HAP-1 (cell line): ENCODE measurements around the gene GPC3.

ENCODE experiments used
- DNase-seq, 2 experiments: peaks; one replicate each; pipeline ENCODE4 v3.0.0-alpha.2; 2016 to 2020; ENCODE audit warnings: low spot score in 2 of 2
- H3K27me3 ChIP-seq: fragments of 250-450 bp; sonication (Bioruptor Pico); 2 replicates; pipeline ENCODE4 v1.5.1; 2020; ENCODE audit warnings: low read depth, mild to moderate bottlenecking, moderate library complexity
- H3K36me3 ChIP-seq: fragments of 250-450 bp; sonication (Bioruptor Pico); replicated peaks from 2 replicates; pipeline ENCODE4 v1.5.1; 2020; ENCODE audit warnings: mild to moderate bottlenecking
- H3K4me1 ChIP-seq: fragments of 250-450 bp; sonication (Bioruptor Pico); 2 replicates; pipeline ENCODE4 v1.5.1; 2020; ENCODE audit warnings: mild to moderate bottlenecking
- H3K4me3 ChIP-seq: fragments of 250-450 bp; sonication (Bioruptor Pico); 2 replicates; pipeline ENCODE4 v1.5.1; 2020; ENCODE audit warnings: mild to moderate bottlenecking, moderate library complexity
- H3K9me3 ChIP-seq: fragments of 250-450 bp; sonication (Bioruptor Pico); 2 replicates; pipeline ENCODE4 v1.5.1; 2020; ENCODE audit warnings: mild to moderate bottlenecking, moderate library complexity
- in situ Hi-C: fragments of 300-500 bp; cut with MboI; formaldehyde crosslinking; loops from 3 replicates; pipeline ENCODE4 v1.14.3; 2020; ENCODE audit warnings: low sequenced_read_pairs, inconsistent platforms, mixed read lengths

The GPC3 gene

DNA sequence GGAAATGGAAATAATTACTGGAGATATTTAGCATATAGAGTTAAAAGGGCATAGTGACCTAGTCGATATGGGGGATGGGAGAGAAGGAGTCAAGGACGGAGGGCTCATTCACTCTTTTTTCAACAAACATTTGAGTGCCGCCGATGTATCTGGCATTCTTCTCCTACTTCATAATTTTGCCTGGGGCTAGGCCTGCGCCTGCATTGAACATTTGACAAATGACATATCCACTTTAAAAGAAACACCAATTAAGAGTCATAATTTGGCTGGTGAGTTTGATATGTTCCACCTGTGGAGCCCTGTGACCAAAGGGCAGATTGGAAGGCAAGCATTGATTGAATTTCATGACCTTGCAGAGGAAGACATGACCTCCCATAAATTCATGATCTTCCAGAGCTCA, 2.6 kb upstream of the GPC3 start:
- in situ Hi-C loops, result no loop called here

DNA sequence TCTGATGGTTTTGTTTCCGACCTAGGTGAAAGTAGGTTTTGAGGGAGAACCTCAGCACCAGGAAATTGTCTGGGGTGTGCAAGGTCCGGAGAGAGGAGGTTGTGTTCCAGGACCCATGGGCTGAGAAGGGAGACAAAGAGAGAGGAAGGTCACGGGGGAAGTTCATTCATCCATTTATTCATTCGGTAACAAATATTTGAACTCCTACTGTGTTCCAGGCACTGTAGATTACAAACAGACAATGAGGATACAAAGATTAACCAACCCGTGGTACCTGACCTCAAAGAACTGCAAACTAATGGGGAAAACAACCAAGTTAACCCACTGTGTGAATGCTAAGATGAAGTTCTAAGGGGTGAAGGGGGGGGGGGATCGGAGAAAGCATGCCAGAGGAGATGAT, 1.8 kb upstream of the GPC3 start:
- in situ Hi-C loops, result no loop called here
- H3K27me3 ChIP-seq, result no peaks in the 10 kb centered on the region
- 0 out of 2 replicates have a peak, but pooled peaks cover 4% of the 10 kb centered on the region for H3K36me3 ChIP-seq
- no peak overlapping the region for H3K4me3 ChIP-seq
- peaks cover 66% of the 10 kb centered on the region for H3K4me1 ChIP-seq
- no peaks in the 10 kb centered on the region for H3K9me3 ChIP-seq
- DNase-seq, result peak in 1 of 2 experiments; percentile 5

More for the DNA sequence above, 2.6 kb upstream of the GPC3 start:
- H3K4me1 ChIP-seq, result peaks cover 66% of the 10 kb centered on the region
- H3K9me3 ChIP-seq, result no peaks in the 10 kb centered on the region
- H3K27me3 ChIP-seq, result no peaks in the 10 kb centered on the region
- H3K4me3 ChIP-seq, result no peak overlapping the region
- H3K36me3 ChIP-seq, result 0 out of 2 replicates have a peak, but pooled peaks cover 4% of the 10 kb centered on the region
- peak; percentile 10 to 58 for DNase-seq

DNA sequence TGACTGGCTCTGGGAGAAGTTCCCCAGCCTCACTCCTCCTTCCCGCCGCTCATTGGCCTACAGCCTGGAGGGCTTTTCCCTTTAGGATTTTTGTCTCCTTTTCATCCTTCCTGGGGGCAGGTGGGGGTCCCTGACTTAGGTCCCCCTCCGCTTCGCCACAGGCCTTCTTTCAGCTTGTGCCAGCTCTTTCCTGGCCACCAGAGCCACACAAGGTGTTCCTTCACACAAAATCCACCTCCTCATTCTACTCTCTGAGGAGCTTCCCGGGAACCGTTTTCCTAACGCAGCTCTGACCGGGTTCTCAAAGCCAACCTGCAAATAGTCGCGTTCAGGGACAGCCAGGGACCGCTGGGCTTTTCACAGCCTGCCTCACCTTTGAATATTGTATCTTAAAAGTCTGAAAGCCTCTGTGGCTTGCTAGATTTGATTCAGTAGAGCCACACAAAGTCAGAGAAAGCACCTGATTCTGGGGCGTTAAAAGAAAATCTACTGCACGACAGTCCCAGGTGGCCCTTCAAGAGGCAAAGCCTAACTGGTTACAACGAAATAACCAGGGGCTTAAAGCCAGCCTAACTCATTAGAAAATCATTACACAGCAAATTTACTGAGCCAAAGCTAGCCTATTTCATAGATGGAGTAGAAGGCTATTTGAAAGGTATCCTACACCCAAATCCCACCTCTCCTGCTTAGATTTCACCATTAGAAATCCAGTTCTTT, 731 bp upstream of the GPC3 start:
- H3K36me3 ChIP-seq, result peaks cover 8% of the 10 kb centered on the region; the same call in 1 of the 2 replicates
- DNase-seq, result peak; percentile 46 to 89
- peaks cover 76% of the 10 kb centered on the region for H3K4me1 ChIP-seq
- H3K9me3 ChIP-seq, result no peaks in the 10 kb centered on the region
- H3K27me3 ChIP-seq, result no peaks in the 10 kb centered on the region
- in situ Hi-C loops, result no loop called here
- peak overlapping the region; percentile 50 for H3K4me3 ChIP-seq

DNA sequence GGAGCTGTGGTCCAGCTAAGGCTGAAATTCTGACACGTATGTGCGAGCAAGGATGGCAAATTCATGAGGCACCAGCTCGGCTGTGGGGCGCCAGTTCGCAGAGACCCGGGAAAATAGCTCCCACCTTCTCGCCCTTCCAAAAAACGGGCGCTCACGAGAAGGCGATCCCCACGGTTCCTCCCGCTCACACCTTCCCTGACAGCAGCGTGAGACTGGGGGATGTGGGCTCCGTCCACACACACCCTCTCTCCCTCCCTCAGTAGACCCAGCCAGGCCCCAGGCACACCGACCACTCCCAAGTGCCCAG, 584 bp downstream of the GPC3 start:
- no peaks in the 10 kb centered on the region for H3K9me3 ChIP-seq
- peaks cover 76% of the 10 kb centered on the region for H3K4me1 ChIP-seq
- H3K27me3 ChIP-seq, result no peaks in the 10 kb centered on the region
- peak overlapping the region; percentile 50 for H3K4me3 ChIP-seq
- in situ Hi-C loops, result no loop called here
- DNase-seq, result peak in 1 of 2 experiments; percentile 2
- peaks cover 8% of the 10 kb centered on the region; the same call in 1 of the 2 replicates for H3K36me3 ChIP-seq

DNA sequence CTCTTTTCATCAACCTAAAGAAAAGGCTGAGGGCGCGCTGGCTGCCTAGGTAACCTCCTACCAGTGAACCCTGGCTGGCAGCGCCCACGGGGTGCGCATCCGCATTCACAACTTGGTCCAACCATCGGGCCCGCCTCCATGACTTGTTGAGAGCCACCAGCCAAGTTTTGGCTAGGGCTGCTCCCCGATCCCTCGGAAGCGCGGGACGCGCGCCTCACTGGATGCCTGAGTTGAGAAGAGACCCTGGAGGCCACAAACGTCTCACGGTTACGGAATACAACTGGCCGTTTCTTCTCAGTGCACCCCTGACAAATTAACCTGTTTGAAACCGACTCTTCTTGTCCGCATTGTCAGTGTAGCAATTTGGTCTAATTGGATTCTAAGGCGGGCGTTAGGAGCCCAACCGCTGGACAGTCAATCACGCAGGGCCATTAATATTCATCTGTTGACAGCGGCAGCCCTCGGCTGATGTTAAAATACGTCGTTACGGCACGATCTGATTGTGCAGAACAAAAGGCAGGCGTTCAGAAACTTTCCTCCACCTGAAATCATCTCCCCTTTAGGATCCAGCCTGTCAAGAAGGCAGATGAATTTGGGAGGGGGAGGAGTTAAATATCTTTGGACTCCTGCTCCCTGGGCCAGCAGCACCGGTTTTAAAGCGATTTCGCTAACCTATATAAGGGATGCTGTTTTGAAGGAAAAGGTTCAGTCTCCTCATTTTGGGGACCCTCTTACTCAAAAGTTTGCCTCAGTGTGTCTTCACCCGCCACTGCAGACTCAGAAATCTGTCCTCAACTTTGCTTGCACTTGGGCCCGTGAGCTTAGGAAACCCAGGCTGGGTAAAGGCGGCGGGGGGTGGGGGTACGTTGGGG, 1.2 kb downstream of the GPC3 start:
- H3K27me3 ChIP-seq, result no peaks in the 10 kb centered on the region
- peak overlapping the region; percentile 50 for H3K4me3 ChIP-seq
- in situ Hi-C loops, result no loop called here
- peaks cover 8% of the 10 kb centered on the region; the same call in 1 of the 2 replicates for H3K36me3 ChIP-seq
- H3K4me1 ChIP-seq, result peaks cover 76% of the 10 kb centered on the region
- H3K9me3 ChIP-seq, result no peaks in the 10 kb centered on the region
- DNase-seq, result peak; percentile 35 to 60

DNA sequence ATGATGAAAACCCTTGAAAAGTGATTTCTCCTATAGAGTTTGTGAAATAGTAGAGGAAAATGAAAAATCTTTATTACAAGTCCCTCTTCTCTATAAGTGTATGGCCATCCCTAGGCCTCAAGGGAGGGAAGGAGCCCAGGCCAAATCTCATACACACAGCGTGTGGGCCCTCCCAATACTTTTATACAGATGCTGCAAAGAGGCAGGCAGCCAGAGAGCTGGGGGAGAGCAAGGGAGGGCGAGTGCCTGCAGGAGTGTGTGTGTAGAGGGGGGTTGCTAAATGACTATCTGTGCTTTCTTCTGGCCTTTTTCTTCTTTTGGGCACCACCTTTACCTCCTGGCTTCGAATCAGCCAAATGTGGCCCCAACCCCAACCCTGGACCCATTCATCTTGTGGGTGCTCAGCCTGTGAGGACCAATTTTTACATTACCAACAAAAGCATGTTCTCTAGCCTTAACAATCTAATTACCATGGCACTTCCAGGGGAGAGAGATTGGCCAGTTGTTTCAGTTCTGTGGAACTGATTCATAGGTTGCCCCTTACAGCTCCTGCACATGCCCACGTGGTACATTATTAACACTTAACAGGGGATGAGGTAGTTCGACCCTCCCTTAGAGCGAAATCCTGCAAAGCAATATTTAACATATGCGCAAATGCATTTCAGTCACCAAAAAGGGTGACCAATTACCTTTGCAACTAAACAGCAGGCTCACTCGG, 2.0 kb downstream of the GPC3 start:
- peak; percentile 11 to 46 for DNase-seq
- in situ Hi-C loops, result no loop called here
- Histone ChIP-seq H3K36me3 (peaks cover 8% of the 10 kb centered on the region; the same call in 1 of the 2 replicates), H3K27me3 (no peaks in the 10 kb centered on the region), H3K4me3 (peak overlapping the region; percentile 50), H3K9me3 (no peaks in the 10 kb centered on the region), H3K4me1 (peaks cover 75% of the 10 kb centered on the region)

DNA sequence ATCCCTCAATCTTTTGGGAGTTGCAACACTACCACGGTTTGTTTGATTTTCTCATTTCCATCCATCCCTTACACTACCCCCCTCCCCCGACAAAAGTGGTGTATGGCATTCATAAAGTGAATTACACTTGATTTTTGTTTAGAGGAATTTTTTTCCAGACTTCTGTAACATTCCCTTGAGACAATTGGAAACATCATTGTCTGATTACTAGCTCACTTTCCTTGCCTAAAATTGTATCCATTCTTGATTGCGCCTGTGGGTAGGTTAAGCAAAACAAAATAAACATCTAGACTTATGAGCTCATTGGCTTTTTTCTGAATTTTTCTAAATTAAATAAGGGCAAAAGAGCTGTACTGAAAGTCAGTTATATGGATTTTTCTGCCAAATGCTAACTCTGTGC, 3.5 kb downstream of the GPC3 start:
- Histone ChIP-seq H3K4me3 (peak overlapping the region; percentile 50; the same call in 1 of the 2 replicates), H3K36me3 (peaks cover 12% of the 10 kb centered on the region; the same call in 1 of the 2 replicates), H3K27me3 (no peaks in the 10 kb centered on the region), H3K9me3 (no peaks in the 10 kb centered on the region), H3K4me1 (peaks cover 60% of the 10 kb centered on the region)
- in situ Hi-C loops, result no loop called here
- peak in 1 of 2 experiments; percentile 3 for DNase-seq

DNA sequence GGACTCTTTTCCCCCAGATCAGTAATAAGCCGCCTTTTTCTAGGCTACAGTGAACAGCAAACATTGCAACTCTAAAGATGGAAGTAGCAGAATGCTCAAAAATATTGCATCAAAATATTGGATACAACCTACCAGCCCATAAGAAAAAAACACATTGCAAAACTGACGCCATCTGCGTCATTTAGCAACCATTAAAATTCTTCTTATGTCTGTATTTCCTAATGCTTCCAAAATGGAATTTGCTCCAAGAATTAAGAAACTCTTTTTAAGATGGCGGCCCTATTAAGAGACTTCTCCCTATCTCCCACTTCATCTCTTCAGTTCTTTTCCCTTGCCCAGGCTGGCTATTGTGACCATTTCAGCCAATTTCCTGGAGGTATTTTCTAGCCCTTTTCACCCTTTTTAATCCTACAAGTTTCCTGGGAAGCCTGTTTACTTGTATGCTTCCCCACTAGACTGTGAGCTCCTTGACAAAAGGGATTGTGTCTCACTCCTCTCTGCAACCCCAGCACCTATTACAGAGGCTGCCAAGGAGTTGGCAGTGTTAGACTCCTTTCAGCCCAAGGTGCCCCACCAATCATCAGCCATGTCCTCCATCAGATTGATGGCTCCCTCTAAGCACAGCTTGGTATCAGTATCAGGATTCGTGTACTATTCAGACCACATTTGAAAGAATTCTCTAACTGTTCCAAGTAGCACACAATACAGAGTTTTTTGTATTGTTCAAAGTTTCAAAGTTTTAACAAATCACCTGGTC, 4.4 kb downstream of the GPC3 start:
- DNase-seq, result no peak
- in situ Hi-C loops, result no loop called here
- Histone ChIP-seq H3K4me3 (no peak overlapping the region), H3K27me3 (no peaks in the 10 kb centered on the region), H3K9me3 (no peaks in the 10 kb centered on the region), H3K36me3 (peaks cover 12% of the 10 kb centered on the region; the same call in 1 of the 2 replicates), H3K4me1 (peaks cover 53% of the 10 kb centered on the region)

DNA sequence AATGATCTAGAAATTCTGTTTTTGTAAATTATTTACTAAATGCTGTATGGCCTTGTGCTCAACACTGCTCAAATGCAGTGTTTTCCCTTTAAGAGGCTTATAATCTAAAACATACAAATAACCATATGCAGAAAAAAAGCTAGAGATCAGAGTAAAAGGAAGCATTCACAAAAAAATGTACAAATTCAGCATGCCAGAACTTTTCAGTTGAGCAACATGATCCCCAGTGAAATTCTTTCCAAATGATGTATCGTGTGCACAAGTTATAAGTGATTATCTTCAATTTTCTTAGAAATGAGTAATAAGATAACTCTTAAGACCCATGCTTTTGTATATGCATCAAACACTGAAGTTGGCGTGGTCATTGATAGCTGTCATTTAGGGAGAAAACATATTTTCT, 5.0 kb downstream of the GPC3 start:
- no peaks in the 10 kb centered on the region for H3K9me3 ChIP-seq
- H3K27me3 ChIP-seq, result no peaks in the 10 kb centered on the region
- in situ Hi-C loops, result no loop called here
- H3K36me3 ChIP-seq, result peaks cover 12% of the 10 kb centered on the region; the same call in 1 of the 2 replicates
- no peak overlapping the region for H3K4me3 ChIP-seq
- peaks cover 51% of the 10 kb centered on the region for H3K4me1 ChIP-seq
- DNase-seq, result no peak

DNA sequence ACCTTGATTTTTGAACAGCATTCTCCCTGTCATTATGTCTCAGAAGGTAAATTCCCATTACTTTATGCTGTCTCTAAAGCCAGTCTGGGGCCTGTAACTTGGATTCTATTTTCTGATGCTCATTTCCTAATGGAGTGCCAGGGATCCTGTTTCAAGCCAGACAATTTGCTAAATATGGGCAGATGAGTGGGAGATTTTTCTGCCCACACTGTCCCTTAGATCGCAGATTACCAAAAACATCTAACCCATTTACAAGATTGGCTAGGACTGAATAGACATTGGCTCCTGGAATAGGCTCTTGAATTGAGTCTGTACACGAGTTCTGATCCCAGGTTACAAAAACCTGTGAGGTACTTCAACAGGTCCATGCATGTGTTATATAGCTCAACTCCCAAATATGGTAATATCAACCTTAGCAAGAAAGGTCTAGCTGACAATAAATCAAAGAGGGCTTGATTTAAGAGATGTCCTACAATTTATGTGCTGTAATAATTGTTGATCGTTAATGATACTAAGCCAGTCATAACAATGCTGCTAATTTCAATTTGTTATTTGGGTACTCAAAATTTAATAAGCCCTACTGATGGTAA, 5.7 kb downstream of the GPC3 start:
- in situ Hi-C loops, result no loop called here
- Histone ChIP-seq H3K4me1 (peaks cover 53% of the 10 kb centered on the region), H3K27me3 (no peaks in the 10 kb centered on the region), H3K4me3 (no peak overlapping the region), H3K36me3 (peaks cover 12% of the 10 kb centered on the region; the same call in 1 of the 2 replicates), H3K9me3 (no peaks in the 10 kb centered on the region)
- DNase-seq, result no peak

DNA sequence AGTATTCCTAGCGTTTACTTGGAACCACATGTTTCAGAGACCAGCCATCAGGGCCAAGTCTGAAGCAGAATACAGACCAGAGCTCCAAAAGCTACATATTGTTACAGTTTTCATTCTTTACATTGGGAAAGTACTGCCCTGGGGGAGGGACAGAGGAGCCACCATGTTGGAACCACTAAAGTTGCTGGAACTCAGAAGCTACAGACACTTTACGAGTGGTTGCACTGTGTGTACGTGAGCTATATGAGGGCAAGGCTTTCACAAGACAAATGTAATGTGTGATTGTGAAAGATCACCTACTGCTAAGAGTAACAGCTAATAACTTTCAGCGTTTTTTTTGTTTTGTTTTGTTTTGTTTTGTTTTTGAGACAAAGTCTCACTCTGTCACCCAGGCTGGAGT, 11.7 kb downstream of the GPC3 start:
- no peak for DNase-seq
- Histone ChIP-seq H3K9me3 (no peaks in the 10 kb centered on the region), H3K27me3 (no peaks in the 10 kb centered on the region), H3K4me3 (no peak overlapping the region), H3K36me3 (0 out of 2 replicates have a peak, but pooled peaks cover 4% of the 10 kb centered on the region), H3K4me1 (peaks cover 58% of the 10 kb centered on the region)
- in situ Hi-C loops, result no loop called here

DNA sequence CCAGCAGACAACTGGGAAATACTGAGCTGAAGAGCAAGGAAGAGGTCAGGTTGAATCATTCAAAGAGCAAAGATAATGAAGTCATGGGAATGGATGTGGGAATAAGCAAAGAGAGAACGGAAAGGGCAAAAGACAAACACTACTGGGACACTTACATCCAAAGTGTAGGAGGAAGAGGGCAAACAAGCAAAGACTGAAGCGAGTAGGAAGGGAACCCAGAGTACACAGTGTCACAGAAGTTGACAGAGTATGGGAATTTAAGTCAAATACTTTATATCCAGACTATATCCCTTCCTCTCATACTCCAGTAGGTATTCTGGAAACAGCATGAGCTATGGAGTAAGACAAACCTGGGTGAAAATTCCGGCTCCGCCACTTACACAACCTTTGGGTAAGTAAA, 12.5 kb downstream of the GPC3 start:
- H3K27me3 ChIP-seq, result no peaks in the 10 kb centered on the region
- H3K4me3 ChIP-seq, result no peak overlapping the region
- no peak for DNase-seq
- peaks cover 65% of the 10 kb centered on the region for H3K4me1 ChIP-seq
- in situ Hi-C loops, result no loop called here
- peaks cover 4% of the 10 kb centered on the region; the same call in 1 of the 2 replicates for H3K36me3 ChIP-seq
- H3K9me3 ChIP-seq, result no peaks in the 10 kb centered on the region

DNA sequence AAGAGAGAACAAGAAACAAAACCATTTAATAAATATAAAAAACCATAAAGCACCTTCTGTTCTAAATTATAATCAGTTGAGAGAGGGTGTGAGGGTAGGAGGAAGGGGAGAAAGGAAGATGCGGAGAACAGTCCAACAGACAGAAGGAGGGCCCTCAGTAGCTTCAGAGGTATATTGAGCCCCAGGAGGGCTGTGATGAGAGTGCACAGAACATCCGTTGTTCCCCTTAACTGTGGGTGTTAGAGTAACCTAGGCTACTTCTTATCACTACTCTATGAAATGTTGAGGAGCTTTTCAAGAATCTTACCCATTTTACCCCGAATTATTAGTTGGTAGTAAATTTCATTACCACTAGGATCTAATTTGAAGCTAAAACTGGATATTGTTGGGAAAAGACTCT, 13.8 kb downstream of the GPC3 start:
- Histone ChIP-seq H3K9me3 (no peaks in the 10 kb centered on the region), H3K36me3 (no peaks in the 10 kb centered on the region; the same call in 1 of the 2 replicates), H3K4me3 (no peak overlapping the region), H3K4me1 (peaks cover 78% of the 10 kb centered on the region), H3K27me3 (no peaks in the 10 kb centered on the region)
- DNase-seq, result no peak
- in situ Hi-C loops, result no loop called here
